Osteocyte (in vitro differentiated cells): ENCODE data around the gene RSPO3. TPM values are rescaled to one million over a fixed set of nuclear protein-coding genes. Genes with fewer than 3 reads are reported as not detected.

Experiments
- DNase-seq: peaks from one replicate; pipeline ENCODE4 v3.0.0; 2021; ENCODE audit warnings: mixed read lengths; ENCODE audit not compliant: unreplicated experiment; ENCODE audit errors: extremely low spot score
- H3K27ac Mint-ChIP-seq: one replicate; pipeline ENCODE4 v1.8.0; 2021; ENCODE audit warnings: mild to moderate bottlenecking, mixed read lengths; ENCODE audit not compliant: unreplicated experiment
- H3K27me3 Mint-ChIP-seq: one replicate; pipeline ENCODE4 v1.8.0; 2021; ENCODE audit warnings: mixed read lengths; ENCODE audit not compliant: unreplicated experiment
- H3K36me3 Mint-ChIP-seq: one replicate; pipeline ENCODE4 v1.8.0; 2021; ENCODE audit warnings: mixed read lengths; ENCODE audit not compliant: unreplicated experiment
- H3K4me1 Mint-ChIP-seq: one replicate; pipeline ENCODE4 v1.8.0; 2021; ENCODE audit warnings: mixed read lengths; ENCODE audit not compliant: unreplicated experiment
- H3K4me3 Mint-ChIP-seq: one replicate; pipeline ENCODE4 v1.8.0; 2021; ENCODE audit warnings: mild to moderate bottlenecking, moderate library complexity, mixed read lengths; ENCODE audit not compliant: unreplicated experiment
- H3K9me3 Mint-ChIP-seq: one replicate; pipeline ENCODE4 v1.8.0; 2021; ENCODE audit warnings: mixed read lengths; ENCODE audit not compliant: unreplicated experiment
- CTCF ChIP-seq: fragments of 200-600 bp; sonication (generic); IDR thresholded peaks from 2 replicates; pipeline ENCODE4 v1.5.0; 2021; ENCODE audit warnings: antibody characterized with exemption, mild to moderate bottlenecking, moderate library complexity
- total RNA-seq: library from RNA; stranded (reverse); gene quantifications from 2 replicates; pipeline ENCODE4 v1.2.1, GENCODE V29; 2021

RSPO3 gene
- total RNA-seq, 1 donor from 2014 or later: 4.5 TPM

- Mint-ChIP-seq H3K36me3 (no peaks in the 10 kb centered on the region), H3K4me1 (no peaks in the 10 kb centered on the region), H3K27me3 (peaks cover 39% of the 10 kb centered on the region), H3K9me3 (no peaks in the 10 kb centered on the region), H3K4me3 (no peak overlapping the region), H3K27ac (no peak overlapping the region)
- no peak for DNase-seq
- peak; percentile 58 for TF ChIP-seq CTCF
These were observed 17.8 kb upstream of the RSPO3 start for GRCh38 chr6:127100510-127101140.

- Mint-ChIP-seq H3K27me3 (peaks cover 43% of the 10 kb centered on the region), H3K36me3 (no peaks in the 10 kb centered on the region), H3K27ac (no peak overlapping the region), H3K9me3 (no peaks in the 10 kb centered on the region), H3K4me1 (no peaks in the 10 kb centered on the region), H3K4me3 (no peak overlapping the region)
- no peak for TF ChIP-seq CTCF
- DNase-seq: no peak
These were observed 16.2 kb upstream of the RSPO3 start for GRCh38 chr6:127102299-127102698.

GRCh38 chr6:127102859-127103258 is 15.6 kb upstream of the RSPO3 start:
- H3K4me1 Mint-ChIP-seq: no peaks in the 10 kb centered on the region
- H3K27ac Mint-ChIP-seq: no peak overlapping the region
- TF ChIP-seq CTCF: no peak
- H3K9me3 Mint-ChIP-seq: no peaks in the 10 kb centered on the region
- peaks cover 47% of the 10 kb centered on the region for H3K27me3 Mint-ChIP-seq
- H3K4me3 Mint-ChIP-seq: no peak overlapping the region
- H3K36me3 Mint-ChIP-seq: no peaks in the 10 kb centered on the region
- no peak for DNase-seq

GRCh38 chr6:127103482-127103881 is 15.0 kb upstream of the RSPO3 start:
- H3K27ac Mint-ChIP-seq: no peak overlapping the region
- peaks cover 45% of the 10 kb centered on the region for H3K27me3 Mint-ChIP-seq
- no peaks in the 10 kb centered on the region for H3K9me3 Mint-ChIP-seq
- no peaks in the 10 kb centered on the region for H3K36me3 Mint-ChIP-seq
- no peak for TF ChIP-seq CTCF
- H3K4me1 Mint-ChIP-seq: no peaks in the 10 kb centered on the region
- no peak overlapping the region for H3K4me3 Mint-ChIP-seq
- DNase-seq: no peak

- H3K27me3 Mint-ChIP-seq: peaks cover 35% of the 10 kb centered on the region
These were observed 10.6 kb upstream of the RSPO3 start for GRCh38 chr6:127107916-127108315.

More at GRCh38 chr6:127107916-127108315, 10.6 kb upstream of the RSPO3 start:
- no peak for DNase-seq
- H3K9me3 Mint-ChIP-seq: no peaks in the 10 kb centered on the region
- H3K4me1 Mint-ChIP-seq: no peaks in the 10 kb centered on the region
- no peak overlapping the region for H3K4me3 Mint-ChIP-seq
- H3K27ac Mint-ChIP-seq: no peak overlapping the region
- no peak for TF ChIP-seq CTCF
- H3K36me3 Mint-ChIP-seq: no peaks in the 10 kb centered on the region
